MCF 10A (cell line): ENCODE results near the gene PPM1H. TPM values are rescaled to one million over a fixed set of nuclear protein-coding genes. Genes with fewer than 3 reads are reported as not detected.
"Not testable (repeated sequence)": the region's sequence is repeated elsewhere in the genome, so short reads cannot be mapped to it uniquely, and the experiment has no call there.

ENCODE experiments used
- BruUV-seq: library from RNA; stranded (reverse); fragments of 400-500 nt; replicated peaks from 2 replicates; lab custom pipeline; 2021; lab: Mats Ljungman, UMichigan
- CTCF ChIA-PET: fragments of 300-600 bp; sonication (Branson Sonifier 250); formaldehyde crosslinking; extraction: SDS; loops from one replicate; lab custom pipeline; 2021; ENCODE audit warnings: antibody characterized with exemption, inconsistent platforms; lab: Yijun Ruan, JAX
- POLR2A ChIA-PET: fragments of 300-600, 350-650 bp; sonication (Branson Sonifier 250); formaldehyde crosslinking; extraction: SDS; loops from one replicate; lab custom pipeline; 2020; ENCODE audit warnings: antibody characterized with exemption, inconsistent platforms; lab: Yijun Ruan, JAX
- DNase-seq: peaks from one replicate; pipeline ENCODE4 v3.0.0-alpha.2; 2018; ENCODE audit not compliant: unreplicated experiment
- H3K27ac Mint-ChIP-seq: one replicate; pipeline ENCODE4 v1.8.0; 2022; ENCODE audit warnings: mild to moderate bottlenecking, low read depth, mixed read lengths; ENCODE audit not compliant: unreplicated experiment
- H3K27me3 Mint-ChIP-seq: one replicate; pipeline ENCODE4 v1.8.0; 2022; ENCODE audit warnings: mixed read lengths; ENCODE audit not compliant: insufficient read depth, unreplicated experiment
- H3K36me3 Mint-ChIP-seq: one replicate; pipeline ENCODE4 v1.8.0; 2022; ENCODE audit warnings: mild to moderate bottlenecking, moderate library complexity, mixed read lengths; ENCODE audit not compliant: insufficient read depth, unreplicated experiment
- H3K4me1 Mint-ChIP-seq: one replicate; pipeline ENCODE4 v1.8.0; 2022; ENCODE audit warnings: mixed read lengths; ENCODE audit not compliant: insufficient read depth, unreplicated experiment
- H3K4me3 Mint-ChIP-seq: one replicate; pipeline ENCODE4 v1.8.0; 2022; ENCODE audit warnings: mild to moderate bottlenecking, moderate library complexity, mixed read lengths; ENCODE audit not compliant: unreplicated experiment
- H3K9me3 Mint-ChIP-seq: one replicate; pipeline ENCODE4 v1.8.0; 2022; ENCODE audit warnings: mixed read lengths; ENCODE audit not compliant: unreplicated experiment
- intact Hi-C: fragments of 100-400 bp; cut with micrococcal nuclease; formaldehyde crosslinking; loops from 2 replicates; pipeline ENCODE4 v1.14.1; 2022
- total RNA-seq: library from RNA; stranded (reverse); gene quantifications from 2 replicates; pipeline ENCODE4 v1.2.3, GENCODE V29; 2022
- TF ChIP-seq, protein P1 (sequence below): fragments of 200-600 bp; IDR thresholded peaks from one replicate; pipeline ENCODE4 v1.8.0; 2022; ENCODE audit warnings: antibody characterized with exemption, mild to moderate bottlenecking; ENCODE audit not compliant: unreplicated experiment

PPM1H gene
- total RNA-seq, 1 experiment from 2014 or later: 0.49 TPM

- no peak overlapping the region for H3K4me3 Mint-ChIP-seq
- no peak overlapping the region for H3K27ac Mint-ChIP-seq
- no peaks in the 10 kb centered on the region for H3K9me3 Mint-ChIP-seq
- intact Hi-C loops: no loop called here
- no peak for DNase-seq
- H3K27me3 Mint-ChIP-seq: peaks cover 37% of the 10 kb centered on the region
- POLR2A ChIA-PET: no interaction called here
- BruUV-seq: no TSS peak
- H3K4me1 Mint-ChIP-seq: no peaks in the 10 kb centered on the region
- CTCF ChIA-PET: no interaction called here
- TF ChIP-seq, protein P1, sequence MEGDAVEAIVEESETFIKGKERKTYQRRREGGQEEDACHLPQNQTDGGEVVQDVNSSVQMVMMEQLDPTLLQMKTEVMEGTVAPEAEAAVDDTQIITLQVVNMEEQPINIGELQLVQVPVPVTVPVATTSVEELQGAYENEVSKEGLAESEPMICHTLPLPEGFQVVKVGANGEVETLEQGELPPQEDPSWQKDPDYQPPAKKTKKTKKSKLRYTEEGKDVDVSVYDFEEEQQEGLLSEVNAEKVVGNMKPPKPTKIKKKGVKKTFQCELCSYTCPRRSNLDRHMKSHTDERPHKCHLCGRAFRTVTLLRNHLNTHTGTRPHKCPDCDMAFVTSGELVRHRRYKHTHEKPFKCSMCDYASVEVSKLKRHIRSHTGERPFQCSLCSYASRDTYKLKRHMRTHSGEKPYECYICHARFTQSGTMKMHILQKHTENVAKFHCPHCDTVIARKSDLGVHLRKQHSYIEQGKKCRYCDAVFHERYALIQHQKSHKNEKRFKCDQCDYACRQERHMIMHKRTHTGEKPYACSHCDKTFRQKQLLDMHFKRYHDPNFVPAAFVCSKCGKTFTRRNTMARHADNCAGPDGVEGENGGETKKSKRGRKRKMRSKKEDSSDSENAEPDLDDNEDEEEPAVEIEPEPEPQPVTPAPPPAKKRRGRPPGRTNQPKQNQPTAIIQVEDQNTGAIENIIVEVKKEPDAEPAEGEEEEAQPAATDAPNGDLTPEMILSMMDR: no peak
- no peaks in the 10 kb centered on the region for H3K36me3 Mint-ChIP-seq
These were observed 8.9 kb upstream of the PPM1H start for GRCh38 chr12:62943779-62944395.

GRCh38 chr12:62942316-62942715 lies 7.4 kb upstream of the PPM1H start:
- POLR2A ChIA-PET, H3K9me3 Mint-ChIP-seq, intact Hi-C loops, DNase-seq, H3K4me1 Mint-ChIP-seq, CTCF ChIA-PET, H3K36me3 Mint-ChIP-seq, BruUV-seq, H3K4me3 Mint-ChIP-seq: not testable (repeated sequence)
- Mint-ChIP-seq H3K27me3 (peaks cover 37% of the 10 kb centered on the region), H3K27ac (peak overlapping the region; percentile 32)

- ChIA-PET POLR2A (interaction anchor here (0.7 to 2.5 kb wide), 8 partner anchors 11 to 1225 kb away, joined by 3 to 9 read pairs (median 4); partner anchors contain the start of gene MON2), CTCF (interaction anchor here (0.5 to 4.7 kb wide), 16 partner anchors 8 to 136 kb away, joined by 3 to 27 read pairs (median 4); no protein-coding TSS in a partner anchor)
- H3K4me1 Mint-ChIP-seq: peaks cover 13% of the 10 kb centered on the region
- H3K36me3 Mint-ChIP-seq: no peaks in the 10 kb centered on the region
- intact Hi-C loops: loop anchor here (2.0 to 10.0 kb wide), 2 partner anchors 122 to 130 kb away; no protein-coding TSS in a partner anchor
- peaks cover 20% of the 10 kb centered on the region for H3K27me3 Mint-ChIP-seq
- peak overlapping the region; percentile 84 for H3K4me3 Mint-ChIP-seq
- DNase-seq: peak; percentile 28
- TF ChIP-seq, protein P1: no peak
- no peaks in the 10 kb centered on the region for H3K9me3 Mint-ChIP-seq
- no TSS peak for BruUV-seq
- H3K27ac Mint-ChIP-seq: peak overlapping the region; percentile 61
These were observed 631 bp downstream of the PPM1H start for GRCh38 chr12:62934239-62934798.

DNA sequence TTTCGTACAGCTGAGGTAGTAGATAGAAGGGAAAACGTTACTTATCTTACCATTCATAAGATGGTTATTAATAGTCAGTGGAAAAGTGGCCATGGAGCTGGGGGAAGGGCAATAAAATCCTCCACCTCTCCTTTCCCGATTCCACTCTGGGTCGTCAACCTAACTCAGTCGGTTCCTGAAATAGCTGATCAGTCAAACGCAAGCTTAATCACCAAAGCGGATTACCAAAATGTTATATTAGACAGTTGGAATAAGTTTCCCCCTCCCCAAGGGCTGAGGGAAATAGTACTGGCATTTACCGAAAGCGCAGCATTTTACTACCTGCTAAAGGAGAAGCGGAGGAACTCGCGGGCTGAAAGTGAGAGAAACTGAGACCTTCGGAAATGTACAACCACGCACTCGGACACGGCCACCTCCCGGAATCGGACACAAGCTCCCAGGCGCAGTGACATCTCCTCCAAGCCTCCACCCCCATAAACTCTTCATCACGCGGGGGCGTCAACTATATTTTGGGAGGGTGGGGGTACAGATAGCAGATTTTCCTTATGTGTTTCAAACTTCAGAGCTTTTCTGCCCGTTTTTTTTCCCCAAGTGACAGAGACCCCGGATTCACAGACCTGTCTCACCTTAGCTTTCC lies 1.2 kb downstream of the PPM1H start:
- CTCF ChIA-PET: interaction anchor here (0.5 to 4.7 kb wide), 10 partner anchors 13 to 136 kb away, joined by 3 to 27 read pairs (median 4); no protein-coding TSS in a partner anchor
- intact Hi-C loops: loop anchor here (2.0 to 10.0 kb wide), 2 partner anchors 121 to 131 kb away; no protein-coding TSS in a partner anchor
- peak; percentile 11 for DNase-seq
- no peaks in the 10 kb centered on the region for H3K9me3 Mint-ChIP-seq
- no TSS peak for BruUV-seq
- H3K4me1 Mint-ChIP-seq: peaks cover 13% of the 10 kb centered on the region
- peaks cover 20% of the 10 kb centered on the region for H3K27me3 Mint-ChIP-seq
- H3K36me3 Mint-ChIP-seq: no peaks in the 10 kb centered on the region
- peak overlapping the region; percentile 84 for H3K4me3 Mint-ChIP-seq
- TF ChIP-seq, protein P1: no peak
- POLR2A ChIA-PET: interaction anchor here (0.7 to 2.5 kb wide), 7 partner anchors 11 to 1225 kb away, joined by 3 to 9 read pairs (median 4); no protein-coding TSS in a partner anchor
- peak overlapping the region; percentile 61 for H3K27ac Mint-ChIP-seq
